Activated CD4-positive, alpha-beta T cell treated with anti-CD3 and anti-CD28 coated beads for 1 hour (primary cell): ENCODE data around the gene YWHAE.
"Not testable (repeated sequence)": the region's sequence is repeated elsewhere in the genome, so short reads cannot be mapped to it uniquely, and the experiment has no call there.

Experiments used
- DNase-seq: peaks from one replicate; pipeline ENCODE4 v3.0.0-alpha.2; 2020

Gene YWHAE

GRCh38 chr17:1373707-1374237, 26.2 kb downstream of the YWHAE start:
- DNase-seq: no peak

GRCh38 chr17:1372618-1373017, 27.4 kb downstream of the YWHAE start:
- no peak for DNase-seq

- no peak for DNase-seq
These were observed 28.0 kb downstream of the YWHAE start for GRCh38 chr17:1371893-1372590.

DNA sequence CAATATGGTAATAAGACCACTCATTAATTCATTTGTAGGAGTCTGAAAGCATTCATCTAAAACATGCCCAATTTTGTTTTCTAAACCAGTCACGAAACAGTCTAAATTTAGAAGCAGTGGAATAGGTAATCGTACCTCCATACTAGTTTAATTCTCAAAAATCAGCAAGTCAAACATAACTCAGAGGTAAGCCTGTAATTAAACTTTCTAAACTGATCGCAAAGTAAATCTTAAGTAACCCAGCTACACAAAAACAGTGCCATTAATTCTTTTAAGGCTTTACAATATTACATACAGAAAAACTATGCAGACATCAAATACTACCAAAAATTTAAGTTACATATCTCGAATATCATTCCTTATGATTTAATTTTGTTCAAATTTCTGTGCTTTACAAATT, 31.4 kb downstream of the YWHAE start:
- no peak for DNase-seq

- DNase-seq: no peak
These were observed 32.7 kb downstream of the YWHAE start for GRCh38 chr17:1367351-1367745.

GRCh38 chr17:1366234-1366633, 33.8 kb downstream of the YWHAE start:
- DNase-seq: no peak

DNA sequence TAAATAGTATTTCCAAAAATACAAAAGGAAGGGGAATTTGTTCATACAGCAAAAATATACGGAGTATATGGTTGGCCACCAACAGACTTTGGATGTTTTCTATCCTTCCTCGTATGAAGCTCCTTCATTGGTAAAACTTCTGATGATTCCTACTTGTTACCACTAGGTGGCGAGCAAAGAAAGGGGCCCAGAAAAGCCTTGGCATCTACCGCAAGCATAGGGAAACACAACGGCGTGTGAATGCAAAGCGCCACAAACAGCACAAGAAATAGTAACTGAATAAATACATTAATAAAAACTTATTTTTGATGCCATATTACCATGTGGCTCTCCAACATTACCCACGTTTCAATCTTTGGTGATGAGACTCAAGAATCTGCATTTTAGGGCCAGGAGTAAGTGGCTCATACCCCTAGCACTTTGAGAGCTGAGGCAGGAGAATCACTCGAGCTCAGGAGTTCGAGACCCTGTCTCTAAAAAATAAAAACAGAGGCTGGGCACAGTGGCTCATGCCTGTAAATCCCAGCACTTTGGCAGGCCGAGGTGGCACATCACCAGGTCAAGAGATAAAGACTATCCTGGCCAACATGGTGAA, 34.5 kb downstream of the YWHAE start:
- DNase-seq: peak; percentile 29

GRCh38 chr17:1362964-1363363, 37.1 kb downstream of the YWHAE start:
- DNase-seq: no peak

DNA sequence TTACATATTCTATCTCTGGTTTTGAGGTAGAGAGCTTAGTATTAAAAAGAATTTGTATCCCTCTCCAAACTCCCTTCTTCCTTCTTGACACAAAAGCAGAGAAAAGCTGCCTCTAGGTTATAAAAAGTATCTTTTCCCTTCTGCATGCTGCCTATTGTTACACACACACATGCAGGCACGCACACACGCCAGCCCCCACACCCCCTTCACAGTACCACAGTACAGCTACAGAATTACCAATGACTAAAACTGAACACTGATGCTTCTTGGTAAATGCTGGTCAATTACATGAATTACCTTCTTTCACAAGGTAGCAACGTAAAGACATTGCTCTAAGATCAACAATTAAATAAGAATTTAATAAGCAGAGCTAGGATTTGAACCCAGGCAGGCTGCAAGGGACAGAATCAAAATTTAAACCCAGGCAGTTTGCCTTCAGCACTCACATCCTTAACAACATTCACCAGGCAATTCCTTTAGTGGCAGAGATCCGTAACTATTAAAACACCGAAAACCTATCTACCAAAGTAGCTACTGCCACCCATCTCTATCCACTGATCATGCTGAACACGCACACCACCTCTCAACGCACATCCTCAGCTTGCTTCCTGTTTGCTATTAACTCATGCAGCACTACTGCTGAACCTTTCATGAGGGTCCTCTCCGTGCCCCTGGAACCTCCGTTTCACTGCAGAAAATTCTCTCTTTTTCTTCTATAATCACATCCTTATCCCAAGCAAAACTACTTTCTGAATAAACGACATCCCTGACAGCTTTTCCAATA, 37.8 kb downstream of the YWHAE start:
- DNase-seq: no peak

DNA sequence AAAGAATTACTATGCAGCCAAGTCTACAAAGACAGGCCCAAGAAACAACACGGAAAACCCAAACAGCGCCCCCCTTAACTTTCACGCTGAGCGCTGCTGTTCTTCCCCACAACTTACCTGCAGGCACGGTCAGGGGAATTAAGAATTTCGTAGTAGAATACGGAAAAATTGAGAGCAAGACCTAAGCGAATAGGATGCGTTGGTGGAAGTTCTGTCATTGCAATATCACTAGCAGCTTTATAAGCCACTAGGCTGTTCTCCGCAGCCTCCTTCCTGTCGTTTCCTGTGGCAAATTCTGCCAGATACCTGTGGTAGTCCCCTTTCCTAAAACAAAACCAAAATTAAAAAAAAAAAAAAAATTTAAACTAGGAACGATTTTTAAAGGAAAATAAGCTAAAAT, 39.0 kb downstream of the YWHAE start:
- DNase-seq: no peak

- DNase-seq: not testable (repeated sequence)
These were observed 39.7 kb downstream of the YWHAE start for GRCh38 chr17:1360315-1360714.

GRCh38 chr17:1354030-1354429, 46.0 kb downstream of the YWHAE start:
- DNase-seq: no peak

GRCh38 chr17:1352530-1352929, 47.5 kb downstream of the YWHAE start:
- not testable (repeated sequence) for DNase-seq

DNA sequence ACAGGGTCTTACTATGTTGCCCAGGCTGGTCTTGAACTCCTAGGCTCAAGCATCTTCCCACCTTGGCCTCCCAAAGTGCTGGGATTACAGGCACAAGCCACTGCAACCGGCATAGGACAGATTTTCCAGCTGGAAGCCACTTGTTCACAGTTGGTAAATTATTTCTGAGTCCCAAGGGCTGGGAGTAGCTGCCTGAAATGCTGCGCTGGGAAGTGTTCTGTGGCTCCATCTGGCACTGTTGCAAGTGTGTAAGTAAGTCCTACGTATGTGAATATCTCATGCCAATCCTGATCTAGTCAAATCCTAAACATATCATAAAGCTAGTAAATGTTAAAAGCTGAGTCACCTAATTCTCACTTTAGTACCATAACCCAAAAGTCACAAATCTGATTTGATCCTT, 48.1 kb downstream of the YWHAE start:
- DNase-seq: no peak

- no peak for DNase-seq
These were observed 48.7 kb downstream of the YWHAE start for GRCh38 chr17:1351275-1351674.

- DNase-seq: no peak
These were observed 52.3 kb downstream of the YWHAE start for GRCh38 chr17:1347589-1348323.

DNA sequence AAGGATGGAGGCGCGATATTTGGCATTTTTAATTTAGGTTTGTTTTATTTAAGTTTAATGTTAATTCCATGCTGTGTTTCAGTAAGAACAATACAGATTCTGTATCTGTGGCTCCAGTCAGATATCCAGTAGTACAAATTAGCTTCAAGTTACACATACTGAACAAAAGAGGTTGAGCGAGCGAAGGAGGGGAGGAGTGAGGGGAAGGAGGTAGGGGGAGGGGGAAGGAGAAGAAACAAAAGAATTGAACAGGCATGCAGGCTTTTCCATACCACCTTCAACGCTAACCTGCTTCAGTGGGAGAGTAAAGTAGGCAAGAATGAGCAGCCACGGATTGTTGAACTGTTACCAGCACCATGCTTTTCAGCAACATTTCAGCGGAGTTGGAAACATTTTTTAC, 55.5 kb downstream of the YWHAE start:
- DNase-seq: no peak

GRCh38 chr17:1343554-1343953, 56.5 kb downstream of the YWHAE start:
- no peak for DNase-seq

- no peak for DNase-seq
These were observed 59.7 kb downstream of the YWHAE start for GRCh38 chr17:1340371-1340770.

DNA sequence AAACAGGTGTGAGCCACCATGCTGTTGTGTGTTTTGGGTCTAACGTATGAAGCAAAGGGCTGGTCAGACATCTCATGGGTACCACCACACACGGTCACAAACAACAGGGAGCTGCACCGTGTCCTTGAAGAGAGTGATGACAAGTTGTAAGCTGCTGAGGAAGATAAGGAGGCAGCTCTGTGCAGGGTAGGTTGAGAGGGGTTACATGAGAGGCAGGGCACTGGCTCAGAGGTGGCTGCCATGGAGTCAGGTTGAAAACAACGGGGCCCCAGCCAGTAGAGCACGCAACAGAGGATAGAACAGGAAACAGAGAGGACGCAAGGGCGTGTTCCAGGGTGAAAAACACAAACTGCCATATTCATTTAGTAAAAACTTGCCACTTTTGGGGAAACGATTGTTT, 68.3 kb downstream of the YWHAE start:
- no peak for DNase-seq

DNA sequence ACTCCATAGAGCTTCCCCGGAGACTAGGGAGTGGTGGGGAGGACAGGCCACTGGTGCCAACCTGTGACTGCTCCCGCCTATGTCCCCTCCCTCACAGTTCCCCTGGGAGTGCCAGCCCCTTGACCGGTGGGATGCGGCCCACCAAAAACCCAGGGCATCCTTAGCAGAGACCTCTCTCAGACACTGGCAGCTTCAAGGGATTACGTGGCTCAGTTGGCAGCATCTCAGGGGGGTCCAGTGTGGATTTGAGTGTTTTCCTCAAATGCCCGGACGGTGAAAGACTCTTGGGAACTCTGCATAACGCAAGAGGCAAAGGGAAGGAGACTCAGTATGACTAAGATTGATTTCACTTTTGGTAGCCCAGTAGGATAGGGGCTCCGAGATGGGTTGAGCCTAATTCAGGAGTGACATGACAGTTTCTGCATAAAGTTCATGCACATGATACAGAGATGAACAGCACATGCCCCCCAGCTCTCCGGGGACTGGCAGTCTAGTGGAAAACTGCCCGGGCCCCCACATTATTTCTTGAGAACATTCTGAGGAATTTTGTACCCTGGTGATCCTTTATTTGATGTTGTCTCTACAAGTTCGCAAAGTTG, 70.2 kb downstream of the YWHAE start:
- DNase-seq: no peak

GRCh38 chr17:1328437-1328836, 71.6 kb downstream of the YWHAE start:
- DNase-seq: no peak

- DNase-seq: no peak
These were observed 74.3 kb downstream of the YWHAE start for GRCh38 chr17:1325766-1326165.
